EH (cell line): ENCODE measurements around the gene ADAR.

Experiments used
- DNase-seq: peaks from one replicate; pipeline ENCODE4 v3.0.0-alpha.2; 2015; ENCODE audit warnings: low read depth

The ADAR gene

GRCh38 chr1:154586231-154586630 is 21.8 kb downstream of the ADAR start:
- peak; percentile 34 for DNase-seq

- DNase-seq: no peak
Observed at GRCh38 chr1:154584267-154584994, 23.6 kb downstream of the ADAR start.

GRCh38 chr1:154583773-154584172 is 24.2 kb downstream of the ADAR start:
- DNase-seq: peak; percentile 58

DNA sequence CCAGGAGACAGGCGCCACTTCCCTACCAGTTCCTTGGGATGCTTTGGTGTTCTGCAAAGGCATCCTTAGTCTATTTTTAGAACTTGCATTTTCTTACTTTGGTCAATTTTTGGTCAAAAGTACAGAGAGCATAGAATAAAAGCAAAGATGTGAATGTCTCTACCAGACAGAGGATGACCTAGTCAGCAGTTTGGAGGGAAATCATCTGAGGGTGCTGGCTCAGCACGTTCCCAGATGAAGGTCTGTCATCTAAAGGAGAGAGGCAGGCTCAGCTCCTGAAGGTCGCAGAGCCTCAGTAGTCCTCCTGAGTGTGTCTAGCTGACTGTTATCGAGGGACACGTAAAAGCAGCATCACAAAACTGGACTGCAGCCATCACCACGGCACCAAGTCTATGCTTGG is 25.1 kb downstream of the ADAR start:
- no peak for DNase-seq

DNA sequence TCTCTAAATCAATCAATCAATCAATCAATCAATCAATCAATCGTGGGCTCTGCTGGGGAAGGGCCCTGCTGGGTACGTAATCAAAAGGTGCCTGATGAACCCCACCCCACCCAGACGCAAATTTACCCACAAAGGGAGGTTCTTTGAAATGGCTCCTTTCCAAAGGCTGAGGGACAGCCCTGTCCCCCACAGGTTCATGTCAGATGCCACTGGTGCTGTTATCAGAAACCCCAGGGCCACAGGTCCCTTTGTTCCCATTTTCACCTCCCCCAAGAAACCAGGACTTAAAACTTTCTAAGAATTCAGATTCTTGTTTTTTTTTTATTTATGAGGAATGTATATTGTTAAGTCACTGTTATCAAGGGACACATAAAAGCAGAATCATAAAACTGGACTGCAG is 26.2 kb downstream of the ADAR start:
- DNase-seq: no peak

DNA sequence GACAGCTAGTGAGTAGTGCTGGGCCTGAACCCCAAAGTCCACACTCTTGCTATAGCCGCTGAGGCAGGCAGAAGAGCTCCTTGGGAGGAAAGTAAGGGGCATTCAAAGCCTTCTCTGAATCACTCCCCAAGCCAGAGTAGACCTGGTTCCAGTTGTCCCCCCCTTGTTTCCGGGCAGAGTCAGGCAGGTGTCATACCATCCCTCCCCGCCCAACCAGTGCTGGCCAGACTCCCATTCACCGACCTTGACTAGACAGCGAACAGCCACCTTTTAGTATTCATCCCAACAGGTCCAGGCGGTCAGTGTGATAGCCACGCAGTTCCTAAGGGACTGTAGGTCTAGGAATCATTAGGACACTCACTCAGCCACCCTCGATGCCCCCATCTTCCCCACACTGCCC is 28.6 kb downstream of the ADAR start:
- DNase-seq: no peak

GRCh38 chr1:154578058-154578418 is 29.9 kb downstream of the ADAR start:
- no peak for DNase-seq

GRCh38 chr1:154577346-154578057 is 30.5 kb downstream of the ADAR start:
- DNase-seq: no peak

DNA sequence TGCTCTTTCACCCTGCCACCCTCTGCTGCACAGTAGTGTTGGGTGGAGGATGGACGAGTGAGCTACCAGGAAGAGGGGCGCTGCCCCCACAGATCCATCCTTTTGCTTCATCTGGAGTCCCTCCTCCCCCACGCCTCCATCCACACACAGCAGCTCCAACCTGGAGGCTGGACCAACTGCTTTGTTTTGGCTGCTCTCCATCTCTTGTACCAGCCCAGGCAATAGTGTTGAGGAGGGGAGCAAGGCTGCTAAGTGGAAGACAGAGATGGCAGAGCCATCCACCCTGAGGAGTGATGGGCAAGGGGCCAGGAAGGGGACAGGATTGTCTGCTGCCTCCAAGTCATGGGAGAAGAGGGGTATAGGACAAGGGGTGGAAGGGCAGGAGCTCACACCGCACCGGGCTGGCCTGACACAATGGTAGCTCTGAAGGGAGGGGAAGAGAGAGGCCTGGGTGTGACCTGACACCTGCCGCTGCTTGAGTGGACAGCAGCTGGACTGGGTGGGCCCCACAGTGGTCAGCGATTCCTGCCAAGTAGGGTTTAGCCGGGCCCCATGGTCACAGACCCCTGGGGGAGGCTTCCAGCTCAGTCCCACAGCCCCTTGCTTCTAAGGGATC is 31.9 kb downstream of the ADAR start:
- no peak for DNase-seq

GRCh38 chr1:154575147-154575927 is 32.6 kb downstream of the ADAR start:
- DNase-seq: no peak

DNA sequence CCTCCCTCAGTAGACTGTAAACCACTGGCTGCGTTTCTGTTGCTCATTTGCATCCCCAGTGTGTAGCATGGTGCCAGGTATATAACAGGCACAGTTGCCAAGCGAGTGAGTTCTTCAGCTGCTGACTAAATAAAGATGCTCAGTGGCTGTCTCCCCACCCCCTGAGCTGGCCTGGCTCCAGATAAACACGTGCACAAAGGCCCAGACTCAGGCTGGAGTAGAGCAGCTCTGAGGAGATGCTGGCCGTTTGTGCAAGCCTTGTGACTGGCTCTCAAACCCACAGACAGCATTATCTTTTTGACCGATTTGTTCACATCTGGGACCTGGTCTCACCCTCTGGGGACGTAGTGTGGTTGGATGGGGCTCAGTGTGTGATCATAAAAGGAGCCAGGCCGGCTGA is 33.3 kb downstream of the ADAR start:
- DNase-seq: peak; percentile 45

DNA sequence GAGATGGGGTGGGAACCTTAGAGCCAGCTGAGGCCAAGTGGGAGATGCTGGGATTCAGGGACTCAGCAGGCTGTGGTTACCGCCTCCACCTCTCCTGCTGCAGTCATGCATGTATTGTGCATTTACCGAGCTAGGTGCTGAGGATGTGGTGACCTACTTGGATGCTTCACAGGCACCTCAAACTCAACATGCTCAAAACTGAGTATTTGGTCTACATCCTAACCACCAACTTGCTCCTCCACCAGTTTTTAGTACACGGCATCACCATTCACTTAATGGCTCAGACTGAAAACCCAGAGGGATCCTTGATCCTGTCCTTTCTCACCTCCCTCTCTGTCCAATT is 34.8 kb downstream of the ADAR start:
- DNase-seq: no peak

DNA sequence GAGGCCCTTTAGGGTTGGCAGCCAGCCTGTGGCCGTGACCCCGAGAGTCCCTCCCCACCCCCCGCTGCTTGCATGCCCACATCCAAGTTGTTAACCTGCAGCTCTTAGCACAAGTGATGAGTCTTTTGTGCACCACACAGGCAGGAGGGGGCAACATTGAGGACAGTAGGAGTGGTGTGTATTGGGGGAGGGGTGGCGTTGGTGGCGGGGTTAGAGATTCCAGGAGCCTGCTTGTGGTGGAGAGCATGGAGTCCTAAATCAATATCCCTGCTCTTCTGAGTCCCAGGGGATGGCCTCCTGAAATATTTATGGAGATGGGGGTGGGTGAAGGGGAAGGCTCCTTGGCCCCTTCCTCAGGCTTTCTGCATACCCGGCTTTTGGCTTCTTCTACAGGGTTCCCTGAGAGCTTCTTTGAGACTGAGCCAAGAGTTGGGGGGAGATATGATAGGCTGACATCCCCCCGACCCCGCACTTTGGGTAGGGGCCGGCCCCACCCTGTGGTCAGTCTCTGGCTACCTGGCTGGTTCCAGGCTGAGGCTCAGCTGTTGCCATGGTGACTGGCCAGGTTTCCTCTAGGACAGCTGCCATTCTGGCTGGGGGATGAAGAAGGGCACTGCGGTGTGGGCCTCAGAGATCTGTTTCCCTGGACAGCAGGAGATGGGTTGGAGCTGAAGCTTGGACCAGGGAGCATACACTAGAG is 35.4 kb downstream of the ADAR start:
- DNase-seq: no peak

- DNase-seq: no peak
Observed at GRCh38 chr1:154571964-154572288, 36.1 kb downstream of the ADAR start.

GRCh38 chr1:154571244-154571963 is 36.6 kb downstream of the ADAR start:
- DNase-seq: no peak

DNA sequence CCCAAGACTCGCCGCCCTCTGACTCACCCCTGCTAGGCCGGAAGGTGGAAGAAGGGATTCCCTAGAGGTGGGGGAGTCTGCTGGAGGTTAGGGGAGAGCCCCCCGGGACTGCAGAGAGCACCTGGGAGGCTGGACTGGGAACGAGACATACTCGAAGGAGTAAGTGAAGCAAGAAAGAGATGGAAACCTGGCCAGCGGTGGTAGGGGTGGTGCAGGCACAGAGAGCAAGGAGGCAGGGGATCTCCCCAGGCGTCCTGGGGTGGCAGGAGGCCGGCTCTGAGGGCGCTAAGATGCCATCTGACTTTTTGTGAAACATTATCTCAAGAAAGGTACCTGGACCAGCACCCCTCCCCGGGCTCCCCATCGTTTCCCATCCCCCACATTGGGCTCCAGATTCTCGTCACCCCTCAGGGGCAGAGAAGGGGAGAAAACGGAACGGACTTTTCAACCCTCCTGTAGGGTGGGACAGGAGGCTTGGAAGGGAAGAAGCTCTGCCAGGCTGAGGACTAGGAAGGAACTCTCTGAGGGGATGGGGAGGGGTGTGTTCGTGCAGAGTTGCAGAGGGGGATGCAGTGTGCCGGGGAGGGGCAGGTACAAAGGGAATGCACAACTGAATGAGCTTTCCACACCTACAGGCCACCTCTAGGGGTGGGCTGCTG is 39.7 kb downstream of the ADAR start:
- no peak for DNase-seq

DNA sequence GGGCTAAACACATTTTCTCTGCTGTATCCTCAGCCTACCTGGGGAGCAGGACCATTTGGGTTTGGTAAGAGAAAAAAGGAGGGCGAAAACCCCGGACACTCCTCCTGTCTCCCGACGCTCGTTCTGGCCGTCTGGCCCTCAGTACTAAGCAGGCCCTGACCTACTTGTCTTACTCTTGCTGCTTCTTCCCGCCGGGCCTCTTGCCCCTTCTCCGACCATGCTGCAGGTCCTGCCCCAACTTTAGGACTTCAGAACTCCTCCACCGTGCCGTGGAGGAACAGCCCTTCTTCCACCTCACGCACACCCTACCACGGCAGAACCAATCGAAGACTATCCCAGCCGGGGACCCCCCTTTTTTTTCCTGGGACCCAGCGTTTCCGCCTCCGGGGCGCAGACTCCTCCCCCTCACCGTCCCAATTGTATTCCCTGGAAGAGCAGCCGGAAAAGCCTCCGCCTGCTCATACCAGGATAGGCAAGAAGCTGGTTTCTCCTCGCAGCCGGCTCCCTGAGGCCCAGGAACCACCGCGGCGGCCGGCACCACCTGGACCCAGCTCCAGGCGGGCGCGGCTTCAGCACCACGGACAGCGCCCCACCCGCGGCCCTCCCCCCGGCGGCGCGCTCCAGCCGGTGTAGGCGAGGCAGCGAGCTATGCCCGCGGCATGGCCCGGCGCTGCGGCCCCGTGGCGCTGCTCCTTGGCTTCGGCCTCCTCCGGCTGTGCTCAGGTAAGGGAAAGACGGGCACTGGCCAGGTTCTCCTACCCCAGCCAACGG is 40.4 kb downstream of the ADAR start, which contains the start of gene CHRNB2:
Gene CHRNB2 (plus strand): TSS at position 393 of the 771 bp plus-strand sequence. CDS start 267 bp downstream, at position 660.
- DNase-seq: peak; percentile 60

- no peak for DNase-seq
Observed at GRCh38 chr1:154565876-154566275, 42.1 kb downstream of the ADAR start.

DNA sequence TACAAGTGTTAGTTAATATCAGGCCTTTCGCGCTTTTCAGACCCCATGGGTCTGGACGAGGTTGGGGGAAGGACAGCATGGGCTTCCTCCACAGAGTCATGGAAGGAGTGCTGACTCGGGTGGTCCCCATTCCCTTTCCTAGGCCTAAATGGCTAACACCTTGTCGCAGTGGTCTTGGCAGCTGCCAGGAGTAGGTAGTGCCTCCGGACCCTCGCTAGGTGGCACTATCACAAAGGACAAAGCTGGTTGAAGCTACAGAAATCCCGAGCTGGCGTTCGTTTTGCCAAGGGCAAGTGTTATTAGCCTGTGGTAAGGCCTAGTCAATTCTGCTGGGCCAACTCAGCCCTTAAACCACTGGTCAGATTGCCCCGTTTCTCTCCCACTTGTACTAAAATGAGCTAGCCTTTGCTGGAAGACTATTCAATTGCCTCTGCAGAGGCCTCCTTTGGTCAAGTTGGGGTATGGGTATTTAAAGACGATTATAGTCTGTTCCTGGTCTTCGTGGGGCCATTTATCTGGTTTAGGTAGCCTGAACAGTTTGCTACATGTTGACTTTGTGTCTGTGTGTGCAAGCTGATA is 48.4 kb downstream of the ADAR start:
- DNase-seq: peak; percentile 91
